OCI-LY7 (cell line): ENCODE measurements around the gene EPHA5.

Experiments used
- EZH2phosphoT487 ChIP-seq: fragments of 200-600 bp; sonication (generic); IDR thresholded peaks from 2 replicates; pipeline ENCODE4 v1.6.1; 2018; ENCODE audit warnings: low read depth, borderline replicate concordance, mild to moderate bottlenecking, mixed run types, antibody characterized with exemption, low read length, moderate library complexity, mixed read lengths
- TF ChIP-seq, protein P1 (sequence below): fragments of 200-600 bp; sonication (generic); conservative IDR thresholded peaks from 2 replicates; pipeline ENCODE4 v1.5.1; 2014; ENCODE audit warnings: mild to moderate bottlenecking, antibody characterized with exemption, low read length, moderate library complexity, mixed read lengths

DNA sequence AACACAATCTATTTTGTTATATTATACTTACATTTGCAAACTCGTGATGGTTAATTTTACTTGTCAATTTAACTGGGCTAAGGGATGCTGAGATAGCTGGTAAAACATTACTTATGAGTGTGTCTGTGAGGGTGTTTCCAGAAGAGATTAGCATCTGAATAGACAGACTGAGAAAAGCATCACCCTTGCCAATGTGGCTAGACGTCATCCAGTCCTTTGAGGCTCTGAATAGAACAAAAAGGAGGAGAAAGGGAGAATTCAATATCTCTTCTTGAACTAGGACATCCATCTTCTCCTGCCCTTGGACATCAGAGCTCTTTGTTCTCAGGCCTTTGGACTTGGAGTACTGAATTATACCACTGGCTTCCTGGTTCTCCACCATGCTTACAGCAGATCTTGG lies 154.6 kb downstream of the EPHA5 start:
- no peak for TF ChIP-seq EZH2phosphoT487
- TF ChIP-seq, protein P1, sequence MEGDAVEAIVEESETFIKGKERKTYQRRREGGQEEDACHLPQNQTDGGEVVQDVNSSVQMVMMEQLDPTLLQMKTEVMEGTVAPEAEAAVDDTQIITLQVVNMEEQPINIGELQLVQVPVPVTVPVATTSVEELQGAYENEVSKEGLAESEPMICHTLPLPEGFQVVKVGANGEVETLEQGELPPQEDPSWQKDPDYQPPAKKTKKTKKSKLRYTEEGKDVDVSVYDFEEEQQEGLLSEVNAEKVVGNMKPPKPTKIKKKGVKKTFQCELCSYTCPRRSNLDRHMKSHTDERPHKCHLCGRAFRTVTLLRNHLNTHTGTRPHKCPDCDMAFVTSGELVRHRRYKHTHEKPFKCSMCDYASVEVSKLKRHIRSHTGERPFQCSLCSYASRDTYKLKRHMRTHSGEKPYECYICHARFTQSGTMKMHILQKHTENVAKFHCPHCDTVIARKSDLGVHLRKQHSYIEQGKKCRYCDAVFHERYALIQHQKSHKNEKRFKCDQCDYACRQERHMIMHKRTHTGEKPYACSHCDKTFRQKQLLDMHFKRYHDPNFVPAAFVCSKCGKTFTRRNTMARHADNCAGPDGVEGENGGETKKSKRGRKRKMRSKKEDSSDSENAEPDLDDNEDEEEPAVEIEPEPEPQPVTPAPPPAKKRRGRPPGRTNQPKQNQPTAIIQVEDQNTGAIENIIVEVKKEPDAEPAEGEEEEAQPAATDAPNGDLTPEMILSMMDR = no peak
